Measurements from ENCODE around the gene ACAD9. TPM values are rescaled to one million over a fixed set of nuclear protein-coding genes. Genes with fewer than 3 reads are reported as not detected.

ACAD9 gene
- total and polyA plus RNA-seq, 4 donors: 24.9 to 59.3 (median 38.8) TPM

- no peak overlapping the region for H3K27ac ChIP-seq (ENCODE audit: low read depth in 1 of 2, low read length in 1 of 2)
- H3K9ac ChIP-seq (ENCODE audit: insufficient read depth in 1 of 2, low read length in 2 of 2): no peak overlapping the region
- no peak for TF ChIP-seq CTCF (IDR thresholded peaks at IDR 0.05; ENCODE audit: control extremely low read depth, extremely low read depth)
- ATAC-seq (ENCODE audit: insufficient read depth, low FRiP score) (no peak), DNase-seq (no peak)
- H3K9me3 ChIP-seq (ENCODE audit: control insufficient read depth in 4 of 4, insufficient read depth in 3 of 4, low read length in 3 of 4): peaks cover 0 to 2% (median 0%) of the 10 kb centered on the region in 4 donors
- no peaks in the 10 kb centered on the region for H3K36me3 ChIP-seq (ENCODE audit: control insufficient read depth in 4 of 4, insufficient read depth in 4 of 4, low read length in 4 of 4)
- H3K4me3 ChIP-seq: no peak overlapping the region
- 79 to 84% methylated on average over 2 of the region's 2 CpGs for WGBS, 2 donors
- no peaks in the 10 kb centered on the region for H3K4me1 ChIP-seq (ENCODE audit: control insufficient read depth in 5 of 5, insufficient read depth in 5 of 5, low read length in 5 of 5)
- no peaks in the 10 kb centered on the region for H3K27me3 ChIP-seq (ENCODE audit: control insufficient read depth in 3 of 3, insufficient read depth in 3 of 3, low read length in 2 of 3)
These were observed 56.5 kb downstream of the ACAD9 start for GRCh38 chr3:128935922-128936321.

- no peak for ATAC-seq (ENCODE audit: insufficient read depth, low FRiP score)
- WGBS, 2 donors: 66 to 92% methylated on average over 4 of the region's 4 CpGs
- no peak for TF ChIP-seq CTCF (IDR thresholded peaks at IDR 0.05; ENCODE audit: control extremely low read depth, extremely low read depth)
These were observed 56.9 kb downstream of the ACAD9 start for GRCh38 chr3:128936341-128936740.

GRCh38 chr3:128940252-128940651, 60.8 kb downstream of the ACAD9 start:
- Histone ChIP-seq H3K4me1 (ENCODE audit: control insufficient read depth in 5 of 5, insufficient read depth in 5 of 5, low read length in 5 of 5) (no peaks in the 10 kb centered on the region), H3K9me3 (ENCODE audit: control insufficient read depth in 4 of 4, insufficient read depth in 3 of 4, low read length in 3 of 4) (no peaks in the 10 kb centered on the region), H3K27me3 (ENCODE audit: control insufficient read depth in 3 of 3, insufficient read depth in 3 of 3, low read length in 2 of 3) (no peaks in the 10 kb centered on the region), H3K4me3 (no peak overlapping the region), H3K27ac (ENCODE audit: low read depth in 1 of 2, low read length in 1 of 2) (no peak overlapping the region), H3K36me3 (ENCODE audit: control insufficient read depth in 4 of 4, insufficient read depth in 4 of 4, low read length in 4 of 4) (no peaks in the 10 kb centered on the region), H3K9ac (ENCODE audit: insufficient read depth in 1 of 2, low read length in 2 of 2) (no peak overlapping the region)
- ATAC-seq (ENCODE audit: insufficient read depth, low FRiP score) (no peak), DNase-seq (no peak)
- TF ChIP-seq CTCF (IDR thresholded peaks at IDR 0.05; ENCODE audit: control extremely low read depth, extremely low read depth): no peak
- 94 to 100% methylated on average over 1 of the region's 1 CpG for WGBS, 2 donors

More at GRCh38 chr3:128936341-128936740, 56.9 kb downstream of the ACAD9 start:
- Histone ChIP-seq H3K9ac (ENCODE audit: insufficient read depth in 1 of 2, low read length in 2 of 2) (no peak overlapping the region), H3K27ac (ENCODE audit: low read depth in 1 of 2, low read length in 1 of 2) (no peak overlapping the region), H3K36me3 (ENCODE audit: control insufficient read depth in 4 of 4, insufficient read depth in 4 of 4, low read length in 4 of 4) (no peaks in the 10 kb centered on the region), H3K27me3 (ENCODE audit: control insufficient read depth in 3 of 3, insufficient read depth in 3 of 3, low read length in 2 of 3) (no peaks in the 10 kb centered on the region), H3K9me3 (ENCODE audit: control insufficient read depth in 4 of 4, insufficient read depth in 3 of 4, low read length in 3 of 4) (no peaks in the 10 kb centered on the region), H3K4me3 (no peak overlapping the region), H3K4me1 (ENCODE audit: control insufficient read depth in 5 of 5, insufficient read depth in 5 of 5, low read length in 5 of 5) (no peaks in the 10 kb centered on the region)
- no peak for DNase-seq

Data from lung (tissue), 12 donors.